ENCODE data around the gene GRID2IP. TPM values are rescaled to one million over a fixed set of nuclear protein-coding genes. Genes with fewer than 3 reads are reported as not detected.

GRID2IP gene
- total and polyA plus RNA-seq, 2 of the 13 experiments (the other 11 are each of a cell fraction or from before 2014, with no cell fraction given), result 0.03 TPM; not detected in 1

DNA sequence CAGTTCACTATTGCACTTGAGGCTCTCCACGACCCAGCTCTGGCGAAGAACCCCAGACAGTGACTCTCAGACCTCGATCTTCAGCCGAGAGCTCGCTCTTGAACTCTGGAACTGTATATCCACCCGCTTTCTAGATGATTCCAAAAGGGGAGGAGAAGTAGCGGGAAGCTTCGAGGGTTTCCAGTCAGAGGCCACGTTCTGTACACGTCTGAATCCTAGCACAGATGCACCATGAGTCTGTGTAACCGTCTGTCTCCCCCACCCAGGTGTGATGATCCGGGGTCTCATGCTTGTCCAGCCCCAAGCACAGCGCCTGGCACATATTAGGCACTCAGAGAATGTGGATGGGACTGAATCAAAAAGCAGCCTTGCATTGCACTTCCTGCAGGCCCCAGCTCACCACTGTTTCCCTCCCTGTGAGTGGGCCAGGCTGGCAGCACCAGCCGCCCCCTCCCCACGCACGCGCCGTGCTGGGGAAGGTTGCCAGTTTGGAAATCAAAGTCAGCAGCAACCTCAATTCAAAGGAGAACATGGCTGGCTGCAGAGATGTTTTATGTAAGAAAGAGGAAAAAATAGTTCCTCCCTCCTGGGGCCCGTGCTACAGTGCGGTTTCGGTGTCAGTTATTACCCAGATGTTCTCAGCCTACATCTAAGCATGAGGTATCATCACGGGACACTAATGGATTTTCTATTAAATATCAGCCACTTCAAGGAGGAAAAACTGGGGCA, 5.7 kb downstream of the GRID2IP start:
- Histone ChIP-seq H4K20me1 (ENCODE audit: insufficient read depth, low read length) (no peaks in the 10 kb centered on the region), H3K79me2 (ENCODE audit: insufficient read depth, low read length) (no peaks in the 10 kb centered on the region), H3K4me1 (ENCODE audit: insufficient read depth, low read length) (peaks cover 38% of the 10 kb centered on the region), H3K4me3 (replicated peaks in 1 of 3; ENCODE audit: insufficient read depth in 1 of 3, low read depth in 2 of 3, low read length in 3 of 3) (no peak overlapping the region), H3K9ac (ENCODE audit: insufficient read depth, low read depth, low read length) (no peak overlapping the region), H3K36me3 (replicated peaks in 1 of 2; ENCODE audit: control insufficient read depth in 1 of 2, insufficient read depth in 2 of 2, low read length in 2 of 2) (no peaks in the 10 kb centered on the region), H2AFZ (ENCODE audit: low read length) (no peak overlapping the region), H3K27me3 (ENCODE audit: control insufficient read depth in 1 of 2, insufficient read depth in 2 of 2, low read length in 2 of 2) (peaks cover 2 to 5% of the 10 kb centered on the region in 2 experiments; a peak in 1 of 5 replicates), H3K4me2 (ENCODE audit: low read depth, low read length) (peak overlapping the region; percentile 20; the same call in 1 of the 2 replicates), H3K9me3 (ENCODE audit: low read length) (no peaks in the 10 kb centered on the region), H3K27ac (ENCODE audit: extremely low read length, insufficient read depth, low read length) (no peak overlapping the region)
- in situ Hi-C loops (cut with HindIII; ENCODE audit: extremely low pct_ligation_motif_present, low pct_unique_long_range_greater_than_20kb) (no loop called here), intact Hi-C loops (cut with micrococcal nuclease; ENCODE audit: unreplicated experiment) (no loop called here)
- CTCF ChIA-PET (ENCODE audit: low intra/inter-chr PET ratio, low total read pairs), result no interaction called here
- DNase-seq (ENCODE audit: low spot score), result no peak
- 42% methylated on average over 17 of the region's 22 CpGs for WGBS (ENCODE audit: low lambda C conversion rate)
- ATAC-seq, result no peak
- FAIRE-seq, result no peak
- POLR2A ChIA-PET, result no interaction called here
- no TSS peak for BruUV-seq (replicated peaks)
- TF ChIP-seq ARNTL (CRISPR knock-in tag; IDR thresholded peaks at IDR 0.05) (no peak), ZNF724P (CRISPR knock-in tag; IDR thresholded peaks at IDR 0.05; ENCODE audit: borderline replicate concordance) (no peak), ZFX (CRISPR knock-in tag; IDR thresholded peaks at IDR 0.05; ENCODE audit: low read depth) (peak; percentile 20; the same call in 1 of the 2 replicates), NAIF1 (CRISPR knock-in tag; IDR thresholded peaks at IDR 0.05; ENCODE audit: borderline replicate concordance) (no peak), ZSCAN29 (CRISPR knock-in tag; conservative IDR thresholded peaks at IDR 0.05) (0 out of 2 replicates have a peak, but pooled peaks have one; percentile 27), ARHGAP35 (CRISPR knock-in tag; IDR thresholded peaks at IDR 0.05; ENCODE audit: borderline replicate concordance) (no peak), CC2D1A (CRISPR knock-in tag; IDR thresholded peaks at IDR 0.05) (no peak), ZNF879 (CRISPR knock-in tag; IDR thresholded peaks at IDR 0.05) (no peak), ETV5 (CRISPR knock-in tag; IDR thresholded peaks at IDR 0.05; ENCODE audit: borderline replicate concordance) (no peak)
- TF ChIP-seq, protein P1, sequence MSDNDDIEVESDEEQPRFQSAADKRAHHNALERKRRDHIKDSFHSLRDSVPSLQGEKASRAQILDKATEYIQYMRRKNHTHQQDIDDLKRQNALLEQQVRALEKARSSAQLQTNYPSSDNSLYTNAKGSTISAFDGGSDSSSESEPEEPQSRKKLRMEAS (IDR thresholded peaks at IDR 0.05), result peak; percentile 72
- TF ChIP-seq, protein P2, sequence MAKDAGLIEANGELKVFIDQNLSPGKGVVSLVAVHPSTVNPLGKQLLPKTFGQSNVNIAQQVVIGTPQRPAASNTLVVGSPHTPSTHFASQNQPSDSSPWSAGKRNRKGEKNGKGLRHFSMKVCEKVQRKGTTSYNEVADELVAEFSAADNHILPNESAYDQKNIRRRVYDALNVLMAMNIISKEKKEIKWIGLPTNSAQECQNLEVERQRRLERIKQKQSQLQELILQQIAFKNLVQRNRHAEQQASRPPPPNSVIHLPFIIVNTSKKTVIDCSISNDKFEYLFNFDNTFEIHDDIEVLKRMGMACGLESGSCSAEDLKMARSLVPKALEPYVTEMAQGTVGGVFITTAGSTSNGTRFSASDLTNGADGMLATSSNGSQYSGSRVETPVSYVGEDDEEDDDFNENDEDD (CRISPR knock-in tag; IDR thresholded peaks at IDR 0.05; ENCODE audit: borderline replicate concordance), result peak; percentile 72; the same call in 1 of the 2 replicates
- TF ChIP-seq, protein P3, sequence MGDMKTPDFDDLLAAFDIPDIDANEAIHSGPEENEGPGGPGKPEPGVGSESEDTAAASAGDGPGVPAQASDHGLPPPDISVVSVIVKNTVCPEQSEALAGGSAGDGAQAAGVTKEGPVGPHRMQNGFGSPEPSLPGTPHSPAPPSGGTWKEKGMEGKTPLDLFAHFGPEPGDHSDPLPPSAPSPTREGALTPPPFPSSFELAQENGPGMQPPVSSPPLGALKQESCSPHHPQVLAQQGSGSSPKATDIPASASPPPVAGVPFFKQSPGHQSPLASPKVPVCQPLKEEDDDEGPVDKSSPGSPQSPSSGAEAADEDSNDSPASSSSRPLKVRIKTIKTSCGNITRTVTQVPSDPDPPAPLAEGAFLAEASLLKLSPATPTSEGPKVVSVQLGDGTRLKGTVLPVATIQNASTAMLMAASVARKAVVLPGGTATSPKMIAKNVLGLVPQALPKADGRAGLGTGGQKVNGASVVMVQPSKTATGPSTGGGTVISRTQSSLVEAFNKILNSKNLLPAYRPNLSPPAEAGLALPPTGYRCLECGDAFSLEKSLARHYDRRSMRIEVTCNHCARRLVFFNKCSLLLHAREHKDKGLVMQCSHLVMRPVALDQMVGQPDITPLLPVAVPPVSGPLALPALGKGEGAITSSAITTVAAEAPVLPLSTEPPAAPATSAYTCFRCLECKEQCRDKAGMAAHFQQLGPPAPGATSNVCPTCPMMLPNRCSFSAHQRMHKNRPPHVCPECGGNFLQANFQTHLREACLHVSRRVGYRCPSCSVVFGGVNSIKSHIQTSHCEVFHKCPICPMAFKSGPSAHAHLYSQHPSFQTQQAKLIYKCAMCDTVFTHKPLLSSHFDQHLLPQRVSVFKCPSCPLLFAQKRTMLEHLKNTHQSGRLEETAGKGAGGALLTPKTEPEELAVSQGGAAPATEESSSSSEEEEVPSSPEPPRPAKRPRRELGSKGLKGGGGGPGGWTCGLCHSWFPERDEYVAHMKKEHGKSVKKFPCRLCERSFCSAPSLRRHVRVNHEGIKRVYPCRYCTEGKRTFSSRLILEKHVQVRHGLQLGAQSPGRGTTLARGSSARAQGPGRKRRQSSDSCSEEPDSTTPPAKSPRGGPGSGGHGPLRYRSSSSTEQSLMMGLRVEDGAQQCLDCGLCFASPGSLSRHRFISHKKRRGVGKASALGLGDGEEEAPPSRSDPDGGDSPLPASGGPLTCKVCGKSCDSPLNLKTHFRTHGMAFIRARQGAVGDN (CRISPR knock-in tag; IDR thresholded peaks at IDR 0.05), result peak; percentile 54
